NOMO-1 (cell line): Measurements from ENCODE around the gene TSPAN9.

Experiments
- DNase-seq, 2 experiments: peaks; one replicate each; lab custom pipeline; 2025; ENCODE audit not compliant: unreplicated experiment in 2 of 2; lab: John Stamatoyannopoulos, UW

The TSPAN9 gene

DNA sequence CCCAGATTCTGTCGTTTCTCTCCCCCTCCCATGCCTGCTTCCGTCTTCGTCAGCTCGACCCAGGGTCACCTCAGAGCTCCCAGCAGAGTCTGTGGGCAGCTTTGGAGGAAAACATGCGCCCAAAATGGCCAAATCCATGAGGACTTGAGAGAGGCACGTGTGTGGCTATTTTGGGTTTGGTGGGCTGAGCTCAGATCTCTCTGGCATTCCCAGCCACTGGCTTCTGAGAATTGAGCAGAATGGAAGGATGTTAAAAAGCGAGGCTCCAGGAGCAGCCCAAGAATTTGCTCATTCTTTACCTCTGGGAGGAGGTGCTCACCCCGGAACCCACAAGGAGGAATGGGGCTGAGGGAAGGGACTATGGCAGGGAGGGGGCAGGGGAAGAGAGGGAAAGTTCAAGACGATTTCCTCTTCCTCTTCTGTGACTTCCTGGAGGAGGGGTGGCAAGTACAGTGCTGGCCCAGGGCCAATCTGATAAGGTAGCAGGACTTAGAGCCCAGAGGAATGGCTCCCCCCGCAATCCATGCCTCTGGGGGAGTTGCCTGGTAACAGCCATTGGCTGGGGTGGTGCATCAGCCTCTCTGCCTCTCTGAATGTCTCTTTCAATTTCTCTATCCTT is 20.1 kb downstream of the TSPAN9 start:
- DNase-seq = no peak

DNA sequence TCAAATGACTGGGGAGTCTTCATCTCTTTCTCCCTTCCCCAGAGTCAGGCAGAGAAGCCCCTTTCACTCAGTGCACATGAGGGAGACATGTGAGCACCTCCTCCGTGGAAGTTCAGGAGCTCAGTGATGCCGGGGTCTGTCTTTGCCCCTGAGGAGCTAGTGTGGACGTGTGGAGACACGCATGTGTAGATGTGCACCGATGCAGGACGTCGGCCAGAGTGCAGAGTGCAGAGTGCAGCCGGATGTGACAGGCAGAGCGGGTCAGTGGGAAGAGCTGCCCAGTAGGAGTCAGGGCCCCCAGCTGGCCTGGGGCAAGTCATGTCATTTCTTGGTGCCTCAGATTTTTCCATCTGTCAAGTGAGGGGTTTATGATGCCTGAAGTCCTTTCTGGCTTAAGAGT is 20.7 kb downstream of the TSPAN9 start:
- no peak for DNase-seq

DNA sequence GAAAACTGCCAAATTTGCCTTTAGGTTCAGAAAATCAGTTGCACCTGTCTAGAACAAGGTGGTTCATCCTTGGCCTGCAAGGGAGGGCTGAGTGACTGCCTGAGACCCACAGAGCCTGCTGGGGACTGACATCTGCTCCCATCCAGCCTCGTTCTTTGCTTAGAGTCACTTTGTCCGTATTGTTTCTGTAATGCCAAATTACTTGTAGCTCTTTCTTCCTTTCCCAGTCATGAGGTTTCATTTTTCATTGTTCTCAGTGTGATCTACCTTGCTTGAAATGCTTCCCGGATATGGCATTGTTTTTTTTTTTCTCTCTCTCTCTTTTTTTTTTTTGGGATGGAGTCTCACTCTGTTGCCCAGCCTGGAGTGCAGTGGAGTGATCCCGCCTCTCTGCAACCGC is 21.3 kb downstream of the TSPAN9 start:
- DNase-seq = no peak

DNA sequence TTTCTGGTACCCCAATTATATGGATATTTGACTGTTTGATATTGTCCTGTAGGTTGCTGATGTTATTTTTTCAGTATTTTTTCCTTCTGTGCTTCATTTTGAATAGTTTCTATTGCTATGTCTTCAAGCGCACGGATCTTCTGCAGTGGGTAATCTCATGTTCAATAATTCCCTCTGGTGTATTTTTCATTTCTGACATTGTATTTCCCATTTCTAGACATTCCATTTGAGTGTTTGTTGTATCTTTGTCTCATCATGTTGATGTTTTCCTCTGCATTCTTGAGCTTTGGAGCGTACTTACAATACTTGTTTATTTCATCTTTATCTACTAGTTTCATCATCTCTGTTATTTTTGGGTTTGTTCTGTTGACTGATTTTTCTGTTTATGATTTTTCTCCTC is 22.0 kb downstream of the TSPAN9 start:
- DNase-seq = no peak

DNA sequence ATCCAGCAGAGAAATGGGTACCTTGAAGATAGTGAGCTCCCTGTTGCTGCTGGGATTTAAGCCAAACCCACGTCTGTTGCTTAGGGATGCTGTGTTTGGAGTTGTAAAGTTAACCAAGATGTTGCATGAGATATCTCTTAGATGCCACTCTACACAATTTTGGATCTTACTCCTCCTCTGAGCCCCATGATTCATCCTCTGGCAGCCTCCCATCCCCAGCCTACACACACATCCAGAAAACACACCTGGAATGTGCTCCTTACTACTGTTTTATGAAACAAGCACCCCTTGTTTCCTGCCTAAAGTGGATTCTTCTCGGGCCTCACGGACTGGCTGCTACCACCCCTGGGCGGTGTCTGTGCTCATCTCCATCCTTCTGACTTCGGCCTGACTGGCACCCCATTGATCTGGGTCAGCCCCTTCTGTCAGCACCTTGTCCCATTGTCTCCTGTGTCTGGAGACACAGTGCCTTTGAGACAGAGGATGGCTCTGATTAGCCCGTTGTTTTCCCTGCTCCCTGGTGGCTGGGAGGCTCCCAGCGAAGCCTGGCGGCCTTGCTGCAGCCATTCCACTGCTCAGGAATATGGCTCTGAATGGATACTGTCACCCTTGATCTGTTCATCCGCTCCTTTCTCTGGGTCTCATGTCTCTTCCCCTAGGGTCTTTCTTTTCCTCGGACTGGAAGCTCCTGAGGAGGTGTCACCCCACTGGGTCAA is 24.3 kb downstream of the TSPAN9 start:
- no peak for DNase-seq

DNA sequence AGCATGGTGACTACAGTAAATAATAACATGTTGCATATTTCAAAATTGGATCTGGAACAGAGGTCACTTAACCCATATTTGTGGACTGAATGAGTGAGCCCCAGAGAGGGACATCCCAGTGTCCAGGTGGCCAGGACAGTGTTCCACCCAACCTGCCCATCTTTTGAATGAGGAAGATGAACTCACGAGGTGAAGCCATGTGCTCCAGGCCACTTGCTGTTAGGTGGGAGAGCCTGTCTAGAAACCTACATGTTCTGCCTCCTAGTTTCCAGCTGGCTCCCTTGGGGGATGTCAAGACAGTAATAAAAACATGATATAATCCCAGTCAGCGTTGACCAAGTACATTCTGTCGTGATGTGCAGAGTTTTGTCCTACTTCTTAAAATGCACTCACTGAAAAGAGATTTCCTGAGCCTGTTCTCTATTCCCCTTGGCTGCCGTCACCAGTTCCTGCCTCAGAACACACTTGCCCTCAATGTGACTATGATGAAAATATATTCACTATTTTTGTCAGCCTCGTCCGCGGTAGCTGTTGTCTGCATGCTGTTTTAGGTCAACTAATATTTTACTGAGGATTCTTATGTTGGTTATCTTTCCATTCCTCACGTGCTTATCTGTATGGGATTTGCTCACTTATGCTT is 25.7 kb downstream of the TSPAN9 start:
- DNase-seq = no peak

DNA sequence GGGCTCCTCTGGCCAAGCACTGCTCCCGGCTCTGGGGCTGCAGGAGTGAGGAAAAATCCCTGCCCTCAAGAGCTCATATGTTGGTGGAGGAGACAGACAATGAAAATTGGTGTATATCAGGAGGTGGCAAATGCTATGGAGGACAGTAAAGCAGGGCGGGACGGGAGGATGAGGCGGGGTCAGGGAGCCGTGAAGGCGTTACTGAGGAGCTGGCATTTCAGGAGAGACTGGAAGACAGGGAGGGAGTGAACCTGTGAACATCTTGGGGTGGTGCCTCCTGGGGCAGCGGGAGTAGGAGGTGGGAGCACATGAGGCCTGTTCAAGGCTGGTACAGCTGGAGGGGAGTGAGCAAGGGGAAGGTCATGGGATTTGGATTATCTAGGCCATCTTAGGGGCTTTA is 26.6 kb downstream of the TSPAN9 start:
- no peak for DNase-seq

DNA sequence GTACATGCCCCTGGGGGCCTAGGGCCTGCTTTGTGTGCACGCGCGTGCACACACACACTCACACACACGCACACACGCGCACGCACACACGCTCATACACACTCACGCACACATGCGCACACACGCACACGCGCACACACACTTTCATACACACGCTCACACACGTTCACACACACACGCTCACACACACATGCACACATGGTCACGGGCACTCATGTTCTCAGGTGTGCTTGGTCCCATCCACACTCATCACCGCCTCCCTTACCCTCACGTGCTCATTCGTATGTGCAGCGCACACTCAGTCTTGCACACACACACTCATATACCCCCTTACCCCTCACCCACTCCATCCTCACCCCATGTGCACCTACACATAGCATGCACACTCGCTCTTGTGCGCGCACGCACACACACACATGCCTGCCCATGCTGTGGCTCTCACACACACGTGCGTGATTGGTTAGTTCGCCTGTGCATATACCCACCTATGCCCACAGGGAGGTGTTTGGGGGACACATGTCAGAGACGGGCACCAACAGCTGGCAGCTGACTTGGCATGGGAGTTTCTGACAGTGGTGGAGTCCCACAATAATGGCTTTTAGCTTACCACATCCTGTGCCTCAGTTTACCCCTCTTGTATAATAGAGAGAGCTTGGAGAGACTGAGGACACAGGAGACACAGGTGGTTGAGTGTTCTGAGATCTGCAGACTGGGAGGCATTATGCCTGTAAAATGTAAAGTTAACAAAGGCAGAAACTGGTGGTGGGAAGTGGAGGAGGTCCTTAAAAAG is 28.7 kb downstream of the TSPAN9 start:
- no peak for DNase-seq

DNA sequence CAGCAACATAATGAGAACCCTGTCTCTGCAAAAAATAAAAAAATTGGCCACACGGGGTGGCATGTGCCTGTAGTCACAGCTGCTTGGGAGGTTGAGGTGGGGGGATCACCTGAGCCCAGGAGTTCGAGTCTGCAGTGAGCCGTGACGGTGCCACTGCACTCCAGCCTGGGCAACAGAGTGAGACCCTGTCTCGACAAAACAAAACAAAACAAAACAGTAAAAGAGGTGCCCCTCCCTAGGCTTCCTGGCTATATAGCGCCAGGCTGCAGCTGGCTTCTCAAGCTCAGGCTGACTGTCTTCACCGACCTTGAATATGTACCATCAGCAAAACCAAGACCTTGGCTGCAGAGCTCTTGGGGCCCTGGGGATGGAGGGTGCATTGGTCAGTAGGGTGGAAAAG is 29.4 kb downstream of the TSPAN9 start:
- no peak for DNase-seq

DNA sequence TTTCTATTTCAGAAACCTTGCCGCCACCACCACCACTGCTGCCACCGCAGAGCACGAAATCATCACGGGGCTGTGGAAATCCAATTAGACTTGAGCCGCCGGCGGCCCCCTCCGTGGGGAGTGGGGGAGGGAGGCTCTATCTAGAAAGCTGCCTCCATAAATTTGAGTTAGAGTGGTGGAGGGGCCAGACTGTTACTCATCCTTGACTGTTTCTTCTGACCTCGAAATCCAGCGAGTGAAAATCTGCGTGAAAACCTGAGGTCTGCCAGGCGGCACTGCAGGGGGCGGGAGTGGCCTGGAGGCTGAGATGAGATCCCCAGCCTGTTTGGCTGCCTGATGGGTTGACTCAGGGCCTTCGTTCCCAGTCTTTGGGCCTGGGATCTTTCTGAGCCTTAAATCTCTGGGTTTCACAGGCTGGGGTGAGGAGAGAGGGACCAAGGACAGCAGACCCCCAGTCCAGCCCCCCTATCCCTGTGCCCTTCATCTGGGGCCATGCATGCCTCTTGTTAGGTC is 29.9 kb downstream of the TSPAN9 start:
- no peak for DNase-seq

DNA sequence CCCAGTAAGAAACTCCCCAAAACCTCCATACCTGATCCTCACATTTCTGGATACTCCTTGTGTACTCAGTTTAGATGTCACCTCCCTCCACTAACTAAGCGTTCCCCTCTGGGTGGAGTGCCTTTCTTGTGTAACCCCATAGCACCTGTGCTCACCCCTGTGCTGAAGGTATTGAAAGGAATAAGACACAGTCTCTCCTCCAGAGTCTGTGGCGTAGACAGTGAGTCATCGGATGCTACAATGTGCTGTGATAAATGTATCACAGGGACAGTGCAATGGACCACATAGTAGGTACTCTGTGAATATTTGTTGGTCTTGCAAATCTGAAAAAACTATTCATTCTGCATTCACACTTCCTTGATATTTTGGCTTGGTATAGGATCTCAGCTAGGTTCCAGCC is 30.8 kb downstream of the TSPAN9 start:
- DNase-seq = no peak

DNA sequence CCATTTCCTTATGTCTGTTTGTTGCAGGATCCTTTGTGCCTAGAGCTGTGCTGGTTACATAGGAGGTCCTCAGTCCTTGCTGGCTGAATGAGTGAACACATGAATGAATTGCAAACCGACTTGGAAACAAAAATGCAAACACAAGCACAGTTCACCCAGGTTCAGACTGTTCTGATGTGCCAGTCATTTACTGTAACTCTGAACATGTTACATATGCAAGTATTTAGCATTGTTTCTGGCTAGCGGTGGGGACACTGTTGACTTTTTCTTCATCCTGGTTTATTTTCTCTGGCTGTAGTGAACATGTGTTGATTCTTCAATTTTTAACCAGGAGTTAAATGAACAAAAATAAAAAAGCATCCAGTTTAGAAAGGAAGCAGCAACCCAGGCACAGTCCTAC is 33.4 kb downstream of the TSPAN9 start:
- DNase-seq = no peak

DNA sequence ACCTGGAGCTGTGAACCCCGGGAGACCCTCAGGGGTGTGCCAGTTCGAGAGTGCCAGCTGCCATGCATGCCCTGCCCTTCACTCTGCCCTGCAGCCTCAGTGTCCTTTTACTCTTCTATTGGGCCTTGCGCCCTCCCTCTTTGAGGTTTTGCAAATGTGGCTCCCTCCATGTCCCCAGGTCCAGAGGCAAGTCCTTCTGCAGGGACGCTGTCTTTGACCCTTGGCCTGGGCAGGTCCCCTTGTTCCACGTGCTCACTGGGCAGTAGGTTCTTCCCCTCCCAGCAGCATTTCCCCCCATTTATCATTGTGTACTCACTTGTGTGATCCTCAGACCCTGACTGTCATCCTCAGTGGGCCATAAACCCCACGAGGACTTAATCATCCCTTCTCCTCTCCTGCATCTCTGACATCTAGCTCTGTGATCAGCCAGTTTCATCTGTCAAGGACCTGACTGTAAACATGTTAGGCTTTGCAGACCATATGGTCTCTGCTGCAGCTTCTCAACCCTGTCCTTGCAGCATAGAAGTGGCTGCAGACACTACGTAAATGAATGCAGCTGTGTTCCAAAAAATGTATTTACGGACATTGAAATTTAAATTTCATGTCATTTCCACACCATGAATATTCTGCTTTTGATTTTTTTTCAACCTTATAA is 36.6 kb downstream of the TSPAN9 start:
- no peak for DNase-seq

DNA sequence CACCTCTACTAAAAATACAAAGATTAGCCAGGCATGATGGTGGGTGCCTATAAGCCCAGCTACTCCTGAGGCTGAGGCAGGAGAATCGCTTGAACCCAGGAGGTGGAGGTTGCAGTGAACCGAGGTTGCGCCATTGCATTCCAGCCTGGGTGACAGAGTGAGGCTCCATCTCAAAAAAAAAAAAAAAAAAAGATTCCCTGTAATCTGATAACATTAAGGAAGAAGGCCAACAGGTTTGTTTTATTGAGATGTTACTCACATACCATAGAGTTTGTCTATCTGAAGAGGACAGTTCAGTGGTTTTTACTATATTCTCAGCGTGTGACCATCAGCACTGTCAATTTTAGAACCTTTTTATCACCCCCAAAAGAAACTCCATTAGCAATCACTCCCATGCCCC is 37.5 kb downstream of the TSPAN9 start:
- no peak for DNase-seq

DNA sequence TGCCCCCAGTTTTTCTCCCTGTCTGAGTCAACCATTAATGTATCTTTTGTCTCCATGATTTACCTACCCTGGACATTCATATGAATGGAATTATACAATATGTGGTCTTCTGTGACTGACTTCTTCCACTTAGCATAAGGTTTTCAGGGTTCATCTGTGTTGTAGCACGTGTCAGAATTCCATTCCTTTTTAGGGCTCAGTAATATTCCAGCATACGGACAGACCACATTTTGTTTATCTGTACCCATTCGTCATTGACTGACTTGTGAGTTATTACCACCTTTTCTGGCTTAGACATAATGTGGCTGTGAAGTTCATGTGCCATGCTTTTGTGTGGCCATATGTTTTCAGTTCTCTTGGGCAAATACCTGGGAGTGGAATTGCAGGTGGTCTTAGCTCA is 37.9 kb downstream of the TSPAN9 start:
- DNase-seq = no peak

DNA sequence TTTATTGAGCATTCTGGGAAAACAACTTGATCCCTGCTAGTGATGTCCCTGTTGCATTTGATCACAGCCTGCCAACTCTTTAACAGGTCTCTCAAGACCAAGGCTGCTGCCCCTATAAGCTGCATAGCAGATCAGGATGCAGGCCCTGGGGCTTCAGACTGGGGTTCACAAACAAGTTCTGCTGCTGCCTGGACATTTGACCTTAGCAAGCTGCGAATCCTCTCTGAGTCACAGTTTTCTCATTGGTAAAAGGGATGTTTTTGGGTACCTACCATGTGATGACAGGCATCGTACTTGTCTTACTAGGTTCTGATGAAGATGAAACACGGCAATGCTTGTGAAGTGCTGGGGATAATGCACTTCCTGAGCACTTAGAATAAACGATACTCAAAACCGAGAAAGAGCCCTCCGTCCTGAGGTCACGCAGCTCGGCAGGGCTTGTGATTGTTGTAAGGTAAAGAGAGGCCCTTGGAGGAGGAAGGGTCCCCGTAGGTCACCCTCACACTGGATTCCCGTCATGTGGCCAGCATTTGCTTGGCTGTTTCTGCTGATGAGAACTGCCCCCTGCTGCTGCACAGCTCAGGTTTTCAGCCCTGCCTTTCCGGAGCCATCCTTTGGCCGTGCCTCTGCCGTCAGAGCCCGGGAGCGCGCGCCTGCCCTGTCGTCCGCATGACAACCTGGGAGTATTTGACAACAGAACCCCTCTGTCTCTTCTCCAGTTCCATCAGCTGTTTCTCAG is 39.1 kb downstream of the TSPAN9 start:
- no peak for DNase-seq

DNA sequence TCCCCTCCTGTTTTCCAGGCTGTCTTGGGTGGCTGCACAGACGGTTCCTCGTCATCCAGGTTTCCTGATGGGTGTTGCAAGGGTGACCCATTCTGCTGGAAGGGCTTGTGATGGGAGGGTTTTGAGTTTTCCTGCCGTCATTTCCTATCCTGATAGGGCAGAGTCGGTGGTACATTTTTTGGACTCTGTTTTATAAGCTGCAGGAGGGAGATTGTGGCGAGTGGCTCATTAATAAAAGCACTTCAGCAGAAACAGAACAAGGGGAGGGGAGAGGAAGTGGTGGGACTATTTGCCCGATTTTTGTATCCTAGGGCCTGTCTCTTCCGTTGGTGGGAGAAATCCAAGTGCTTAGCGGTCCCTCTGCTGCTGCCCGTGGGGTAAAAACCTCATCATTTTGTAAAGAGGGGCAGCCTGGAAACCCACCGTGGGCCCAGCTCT is 40.0 kb downstream of the TSPAN9 start:
- DNase-seq = no peak

DNA sequence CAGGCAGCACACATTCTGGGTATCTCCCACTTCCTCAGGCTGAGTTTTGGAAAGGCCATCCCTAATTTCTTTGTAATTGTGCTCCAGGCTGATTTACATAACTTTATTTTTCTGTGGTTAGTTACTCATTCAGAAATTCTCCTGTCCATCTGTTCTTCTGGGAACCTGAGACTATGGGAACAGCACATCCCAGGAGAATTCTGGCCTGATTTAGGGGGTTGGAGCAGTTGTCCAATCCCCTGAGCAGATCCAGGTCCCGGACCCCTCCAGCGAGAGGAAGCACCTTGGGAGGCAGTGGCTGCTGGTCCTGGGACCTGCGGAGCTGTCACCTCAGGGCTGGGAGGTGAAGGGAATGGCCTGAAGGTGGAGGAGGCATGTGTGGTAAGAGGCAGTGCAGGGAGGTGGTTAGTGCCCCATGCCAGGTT is 40.4 kb downstream of the TSPAN9 start:
- no peak for DNase-seq

DNA sequence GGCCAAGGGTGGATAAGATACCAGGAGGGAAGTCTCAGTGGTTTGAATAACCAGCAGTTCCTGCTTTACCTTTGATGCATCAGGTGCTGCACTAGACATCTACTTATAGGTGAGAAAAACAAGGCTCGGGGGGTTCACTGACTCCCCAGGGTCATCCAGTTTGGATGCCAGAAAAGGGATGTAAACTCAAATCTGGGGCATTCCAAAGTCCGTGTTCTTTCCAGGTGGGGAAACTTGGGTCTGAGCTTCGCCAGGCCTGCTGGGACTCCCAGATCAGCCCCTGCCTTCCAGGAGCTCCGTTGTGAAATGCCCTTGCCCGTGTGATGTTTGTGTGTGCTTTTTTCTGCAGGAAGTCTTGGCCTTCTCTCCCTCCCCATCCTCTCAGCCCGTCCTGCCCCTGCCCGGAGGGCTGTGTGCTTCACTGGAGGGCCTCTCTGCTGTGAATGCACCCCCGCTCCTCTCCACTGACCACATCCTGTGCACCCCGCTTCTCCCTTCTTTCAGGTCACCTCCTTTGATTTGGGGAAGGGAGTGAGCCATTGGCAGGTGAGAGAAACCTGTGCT is 42.1 kb downstream of the TSPAN9 start:
- no peak for DNase-seq
